Fibroblast of the aortic adventitia (primary cell): ENCODE results near the gene CCDC188. TPM values are rescaled to one million over a fixed set of nuclear protein-coding genes. Genes with fewer than 3 reads are reported as not detected.

Source experiments
- DNase-seq: peaks from one replicate; pipeline ENCODE4 v3.0.0-alpha.2; 2010; ENCODE audit warnings: low read depth
- H3K4me3 ChIP-seq: 2 replicates; pipeline ENCODE4 v1.5.1; 2011; ENCODE audit warnings: low read depth, mild to moderate bottlenecking, control low read depth, low read length, moderate library complexity
- total RNA-seq: library from RNA; depleted of rRNA; stranded (reverse); fragments of >200 nt; gene quantifications from 2 replicates; pipeline ENCODE4 v1.2.3, GENCODE V29; 2012; ENCODE audit warnings: low replicate concordance
- TF ChIP-seq, protein P1 (sequence below): IDR thresholded peaks from 2 replicates; pipeline ENCODE4 v1.5.1; 2011; ENCODE audit warnings: mild to moderate bottlenecking, low read length, control low read depth, inconsistent platforms; ENCODE audit not compliant: insufficient read depth

The CCDC188 gene
- total RNA-seq, result 0.45 TPM in 1 of 2 replicates, not detected in the other

DNA sequence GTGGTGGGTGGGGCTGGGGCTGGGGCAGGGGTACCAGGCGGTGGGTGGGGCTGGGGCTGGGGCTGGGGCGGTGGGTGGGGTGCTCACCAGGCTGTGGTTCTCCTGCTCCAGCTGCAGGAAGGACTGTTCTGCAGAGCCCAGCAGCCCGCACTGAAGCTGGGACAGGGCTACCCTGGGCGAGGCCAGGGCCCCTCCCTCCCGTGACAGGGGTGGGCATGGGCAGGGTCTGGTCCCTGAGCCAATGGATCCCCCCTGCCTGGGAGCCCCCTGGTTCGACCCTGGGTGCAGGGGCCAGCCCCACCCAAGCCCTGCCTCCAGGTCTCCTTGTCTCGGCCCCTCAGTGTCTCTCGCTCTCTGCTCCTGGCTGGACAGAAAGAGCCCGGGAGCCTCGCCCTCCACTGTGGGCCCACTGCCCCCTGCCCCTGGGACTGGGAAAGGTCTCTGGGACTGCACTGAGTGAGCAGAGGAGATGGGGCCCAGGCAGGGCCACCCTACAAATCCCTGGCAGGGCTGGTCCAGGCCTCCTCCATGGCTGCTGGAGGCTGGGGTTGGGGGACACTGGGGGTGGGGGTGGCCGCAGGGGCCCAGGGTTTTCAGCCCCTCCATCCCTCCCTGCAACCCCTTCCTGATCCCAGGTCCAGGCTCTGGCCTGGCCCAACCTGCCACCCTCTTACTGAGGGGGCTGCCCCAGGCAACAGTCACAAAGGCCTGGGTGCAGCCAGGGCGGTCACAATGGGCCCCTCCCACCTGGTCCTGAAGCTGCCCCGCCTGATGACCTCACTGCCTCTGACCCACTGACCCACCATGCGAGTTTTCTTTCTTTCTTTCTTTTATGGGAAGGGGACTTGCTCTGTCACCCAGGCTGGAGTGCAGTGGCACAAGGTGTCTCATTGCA lies at the start of gene CCDC188:
Gene CCDC188, minus strand, starts transcription at position 675 of the 895 bp plus-strand sequence. Its CDS starts 69 bp downstream, at position 606.
- DNase-seq, result no peak
- TF ChIP-seq, protein P1, sequence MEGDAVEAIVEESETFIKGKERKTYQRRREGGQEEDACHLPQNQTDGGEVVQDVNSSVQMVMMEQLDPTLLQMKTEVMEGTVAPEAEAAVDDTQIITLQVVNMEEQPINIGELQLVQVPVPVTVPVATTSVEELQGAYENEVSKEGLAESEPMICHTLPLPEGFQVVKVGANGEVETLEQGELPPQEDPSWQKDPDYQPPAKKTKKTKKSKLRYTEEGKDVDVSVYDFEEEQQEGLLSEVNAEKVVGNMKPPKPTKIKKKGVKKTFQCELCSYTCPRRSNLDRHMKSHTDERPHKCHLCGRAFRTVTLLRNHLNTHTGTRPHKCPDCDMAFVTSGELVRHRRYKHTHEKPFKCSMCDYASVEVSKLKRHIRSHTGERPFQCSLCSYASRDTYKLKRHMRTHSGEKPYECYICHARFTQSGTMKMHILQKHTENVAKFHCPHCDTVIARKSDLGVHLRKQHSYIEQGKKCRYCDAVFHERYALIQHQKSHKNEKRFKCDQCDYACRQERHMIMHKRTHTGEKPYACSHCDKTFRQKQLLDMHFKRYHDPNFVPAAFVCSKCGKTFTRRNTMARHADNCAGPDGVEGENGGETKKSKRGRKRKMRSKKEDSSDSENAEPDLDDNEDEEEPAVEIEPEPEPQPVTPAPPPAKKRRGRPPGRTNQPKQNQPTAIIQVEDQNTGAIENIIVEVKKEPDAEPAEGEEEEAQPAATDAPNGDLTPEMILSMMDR, result no peak
- no peak within 1 kb of the TSS for H3K4me3 ChIP-seq

DNA sequence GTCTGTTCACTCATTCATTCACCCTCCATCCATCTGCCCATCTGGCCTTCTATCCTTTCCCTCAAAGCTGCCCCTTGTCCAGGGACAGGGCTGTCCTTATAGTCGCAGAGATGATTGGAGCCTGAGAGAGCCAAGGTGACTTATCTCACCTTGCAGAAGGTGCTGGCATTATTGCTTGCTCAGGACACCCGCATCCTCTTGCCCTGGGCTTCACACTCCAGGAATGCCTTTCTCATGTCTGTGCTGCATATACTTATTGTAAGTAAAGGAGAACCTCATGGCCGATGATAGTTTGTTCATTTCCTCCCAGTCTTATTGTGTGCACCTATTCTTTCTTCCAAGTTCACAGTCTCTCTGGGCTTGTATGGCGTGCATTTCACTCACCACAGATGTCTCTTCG lies 49.1 kb upstream of the CCDC188 start:
- no peak overlapping the region for H3K4me3 ChIP-seq
- no peak for DNase-seq
- TF ChIP-seq, protein P1, result no peak

DNA sequence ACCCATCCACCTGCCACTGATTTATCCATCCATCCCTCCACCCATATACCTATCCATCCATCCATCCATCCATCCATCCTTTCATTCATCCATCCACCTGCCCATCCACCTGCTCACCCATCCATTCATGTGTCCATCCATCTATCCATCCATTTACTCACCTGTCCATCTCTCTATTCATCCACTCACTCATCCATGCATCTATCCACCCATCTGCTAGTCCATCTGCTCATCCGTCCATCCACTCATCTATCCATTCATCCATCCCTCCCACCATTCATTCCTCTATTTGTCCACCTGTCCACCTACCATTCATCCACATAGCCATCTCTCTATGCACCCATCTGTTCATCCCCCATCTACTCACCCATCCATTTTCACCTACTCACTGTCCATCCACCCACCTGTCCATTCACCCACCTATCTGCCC lies 48.6 kb upstream of the CCDC188 start:
- no peak for DNase-seq
- no peak overlapping the region for H3K4me3 ChIP-seq
- TF ChIP-seq, protein P1, result no peak

- TF ChIP-seq, protein P1, result no peak
- DNase-seq, result no peak
- H3K4me3 ChIP-seq, result no peak overlapping the region
Measured at GRCh38 chr22:20198557-20199319, 47.9 kb upstream of the CCDC188 start.

DNA sequence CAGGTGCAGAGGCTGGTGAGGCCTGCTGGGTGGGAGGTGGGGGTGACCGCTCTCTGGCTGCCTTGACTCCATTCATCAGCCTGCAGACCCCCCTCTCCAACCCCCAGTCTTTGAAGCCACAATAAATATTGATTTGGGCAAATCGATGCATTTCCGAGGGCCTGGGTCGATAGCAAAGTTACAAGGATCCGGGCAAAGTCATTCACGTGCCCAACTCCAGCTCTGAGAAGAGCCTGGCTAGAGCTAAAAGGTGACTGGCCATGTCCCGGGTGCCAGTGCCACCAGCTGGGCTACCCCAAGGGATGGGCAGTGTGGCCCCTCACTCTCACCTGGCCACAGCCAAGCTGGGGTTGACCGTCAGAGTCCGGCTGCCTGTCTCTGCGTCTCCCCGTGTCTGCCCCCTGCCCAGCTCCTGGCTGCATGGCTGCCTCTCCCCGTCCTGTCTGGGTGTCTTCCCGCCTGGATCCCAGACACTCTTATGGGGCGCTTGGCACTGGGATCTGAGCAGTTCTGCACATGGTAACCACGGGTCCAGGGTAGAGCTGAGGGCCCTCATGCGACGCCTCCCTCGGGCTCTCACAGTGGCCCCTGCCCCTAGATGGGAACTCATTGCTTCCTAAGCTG lies 46.7 kb upstream of the CCDC188 start:
- no peak overlapping the region for H3K4me3 ChIP-seq
- DNase-seq, result no peak

More for the DNA sequence above, 46.7 kb upstream of the CCDC188 start:
- TF ChIP-seq, protein P1, result no peak
